ENCODE data around the gene LCP2. TPM values are rescaled to one million over a fixed set of nuclear protein-coding genes. Genes with fewer than 3 reads are reported as not detected.
"Not testable (repeated sequence)": the region's sequence is repeated elsewhere in the genome, so short reads cannot be mapped to it uniquely, and the experiment has no call there.

Gene LCP2
- total RNA-seq, 1 donor from 2014 or later = not detected

DNA sequence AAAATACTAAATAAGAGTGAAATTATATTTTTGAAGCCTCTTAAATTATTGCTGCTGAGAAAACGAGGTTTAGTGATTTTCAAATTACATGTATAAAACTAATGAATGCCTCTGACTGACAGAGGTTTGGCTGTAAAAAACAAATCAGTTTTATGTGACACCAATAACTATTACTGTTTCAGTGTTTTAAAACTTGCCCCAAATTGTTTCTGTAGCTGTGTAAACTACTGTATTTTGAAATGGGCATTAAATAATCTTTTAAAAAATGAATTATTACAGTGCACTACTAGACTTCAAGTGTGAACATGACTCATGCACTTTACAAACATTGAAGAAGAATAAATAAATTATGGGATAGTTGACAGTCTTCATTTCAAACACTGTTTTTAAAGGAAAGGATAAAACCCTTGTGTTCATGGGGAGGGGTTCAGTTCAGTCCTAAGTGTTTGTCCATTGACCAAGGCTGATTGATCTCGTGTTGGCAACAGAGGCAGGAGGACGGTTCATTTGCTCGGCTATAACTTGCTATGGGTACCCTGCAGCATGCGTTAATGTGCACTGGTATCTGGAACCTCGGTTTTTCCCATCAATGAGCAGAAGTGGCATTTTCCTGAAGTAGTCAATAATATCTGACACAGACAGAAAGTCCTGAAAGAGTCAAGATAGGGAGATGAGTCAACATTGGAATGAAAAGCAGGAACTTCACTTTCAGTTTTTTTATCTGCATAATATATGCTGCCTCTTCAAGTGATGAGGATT is 49.2 kb downstream of the LCP2 start:
- Mint-ChIP-seq H3K36me3 (ENCODE audit: low read depth) (no peaks in the 10 kb centered on the region), H3K27me3 (ENCODE audit: low read depth) (peaks cover 43% of the 10 kb centered on the region), H3K4me1 (ENCODE audit: low read depth) (no peaks in the 10 kb centered on the region), H3K9me3 (ENCODE audit: low read depth) (no peaks in the 10 kb centered on the region), H3K27ac (ENCODE audit: unreplicated experiment) (no peak overlapping the region), H3K4me3 (ENCODE audit: unreplicated experiment) (no peak overlapping the region)
- TF ChIP-seq, protein P1, sequence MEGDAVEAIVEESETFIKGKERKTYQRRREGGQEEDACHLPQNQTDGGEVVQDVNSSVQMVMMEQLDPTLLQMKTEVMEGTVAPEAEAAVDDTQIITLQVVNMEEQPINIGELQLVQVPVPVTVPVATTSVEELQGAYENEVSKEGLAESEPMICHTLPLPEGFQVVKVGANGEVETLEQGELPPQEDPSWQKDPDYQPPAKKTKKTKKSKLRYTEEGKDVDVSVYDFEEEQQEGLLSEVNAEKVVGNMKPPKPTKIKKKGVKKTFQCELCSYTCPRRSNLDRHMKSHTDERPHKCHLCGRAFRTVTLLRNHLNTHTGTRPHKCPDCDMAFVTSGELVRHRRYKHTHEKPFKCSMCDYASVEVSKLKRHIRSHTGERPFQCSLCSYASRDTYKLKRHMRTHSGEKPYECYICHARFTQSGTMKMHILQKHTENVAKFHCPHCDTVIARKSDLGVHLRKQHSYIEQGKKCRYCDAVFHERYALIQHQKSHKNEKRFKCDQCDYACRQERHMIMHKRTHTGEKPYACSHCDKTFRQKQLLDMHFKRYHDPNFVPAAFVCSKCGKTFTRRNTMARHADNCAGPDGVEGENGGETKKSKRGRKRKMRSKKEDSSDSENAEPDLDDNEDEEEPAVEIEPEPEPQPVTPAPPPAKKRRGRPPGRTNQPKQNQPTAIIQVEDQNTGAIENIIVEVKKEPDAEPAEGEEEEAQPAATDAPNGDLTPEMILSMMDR (IDR thresholded peaks at IDR 0.05) = no peak
- no peak for DNase-seq (ENCODE audit: low spot score)

DNA sequence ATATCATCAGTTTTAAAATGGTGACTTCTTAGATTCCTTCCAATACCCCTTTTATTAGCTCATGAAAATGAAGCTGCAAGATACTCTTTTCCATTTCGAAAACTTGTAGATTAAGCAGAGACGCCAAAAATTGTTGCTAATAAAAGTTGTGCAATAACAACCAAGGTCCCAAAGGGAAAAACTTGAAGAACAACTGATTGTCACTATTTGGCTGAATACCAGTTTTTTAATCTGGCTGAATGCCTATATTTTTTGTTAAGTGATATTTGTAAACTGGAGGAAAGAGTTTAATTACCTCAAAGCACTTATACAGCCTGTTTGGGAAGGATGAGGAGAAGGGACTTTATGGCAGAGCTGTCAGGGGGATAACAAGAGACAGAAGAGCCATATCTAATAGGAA is 50.2 kb downstream of the LCP2 start:
- DNase-seq (ENCODE audit: low spot score) = no peak
- H3K4me3 Mint-ChIP-seq (ENCODE audit: unreplicated experiment) = no peak overlapping the region
- no peaks in the 10 kb centered on the region for H3K36me3 Mint-ChIP-seq (ENCODE audit: low read depth)
- TF ChIP-seq, protein P1 (IDR thresholded peaks at IDR 0.05) = no peak
- H3K9me3 Mint-ChIP-seq (ENCODE audit: low read depth) = no peaks in the 10 kb centered on the region
- peaks cover 34% of the 10 kb centered on the region for H3K27me3 Mint-ChIP-seq (ENCODE audit: low read depth)
- H3K27ac Mint-ChIP-seq (ENCODE audit: unreplicated experiment) = no peak overlapping the region
- H3K4me1 Mint-ChIP-seq (ENCODE audit: low read depth) = no peaks in the 10 kb centered on the region

DNA sequence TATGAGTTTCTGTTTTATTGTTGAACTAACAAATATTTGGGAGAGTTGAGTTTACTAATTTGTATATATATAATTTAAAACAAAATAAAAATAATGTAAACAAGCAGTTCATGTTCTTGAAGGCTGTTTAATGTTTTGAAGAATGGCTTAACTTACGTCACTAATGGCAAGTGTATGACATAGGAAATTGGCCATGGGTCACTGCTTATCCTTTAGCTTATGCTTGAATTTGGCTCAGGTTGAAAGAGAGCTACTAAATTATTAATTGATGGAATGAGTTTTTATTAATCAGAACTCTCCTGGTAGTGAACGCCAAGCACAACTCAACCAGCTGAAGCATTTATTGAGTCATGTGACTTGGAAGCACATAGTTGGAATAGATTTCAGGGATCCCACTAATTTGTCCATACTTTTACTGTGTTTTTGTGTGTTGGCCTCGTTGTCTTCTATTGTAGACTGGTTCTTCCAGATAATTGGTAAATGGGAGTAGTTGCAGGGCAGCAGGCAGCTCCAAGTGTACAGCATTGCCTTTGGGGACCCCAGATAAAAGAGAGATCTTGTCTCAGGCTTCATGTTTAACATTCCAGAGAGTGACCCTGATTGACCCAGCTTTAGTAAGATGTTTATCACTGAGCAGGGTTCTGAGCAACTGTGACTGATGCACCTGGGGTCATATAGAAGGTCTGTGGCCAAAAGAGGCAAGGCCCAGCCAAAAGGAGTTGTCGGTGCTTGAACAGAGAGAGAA is 51.3 kb downstream of the LCP2 start:
- TF ChIP-seq, protein P1 (IDR thresholded peaks at IDR 0.05) = no peak
- no peaks in the 10 kb centered on the region for H3K36me3 Mint-ChIP-seq (ENCODE audit: low read depth)
- no peak for DNase-seq (ENCODE audit: low spot score)
- no peak overlapping the region for H3K27ac Mint-ChIP-seq (ENCODE audit: unreplicated experiment)
- no peak overlapping the region for H3K4me3 Mint-ChIP-seq (ENCODE audit: unreplicated experiment)
- H3K4me1 Mint-ChIP-seq (ENCODE audit: low read depth) = no peaks in the 10 kb centered on the region
- no peaks in the 10 kb centered on the region for H3K9me3 Mint-ChIP-seq (ENCODE audit: low read depth)
- peaks cover 25% of the 10 kb centered on the region for H3K27me3 Mint-ChIP-seq (ENCODE audit: low read depth)

DNA sequence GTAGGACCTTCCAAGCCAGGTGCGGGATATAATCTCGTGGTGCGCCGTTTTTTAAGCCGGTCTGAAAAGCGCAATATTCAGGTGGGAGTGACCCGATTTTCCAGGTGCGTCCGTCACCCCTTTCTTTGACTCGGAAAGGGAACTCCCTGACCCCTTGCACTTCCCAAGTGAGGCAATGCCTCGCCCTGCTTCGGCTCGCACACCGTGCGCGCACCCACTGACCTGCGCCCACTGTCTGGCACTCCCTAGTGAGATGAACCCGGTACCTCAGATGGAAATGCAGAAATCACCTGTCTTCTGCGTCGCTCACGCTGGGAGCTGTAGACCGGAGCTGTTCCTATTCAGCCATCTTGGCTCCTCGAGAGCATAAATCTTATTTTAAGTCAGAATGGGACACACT is 52.1 kb downstream of the LCP2 start:
- peaks cover 18% of the 10 kb centered on the region for H3K27me3 Mint-ChIP-seq (ENCODE audit: low read depth)
- H3K4me3 Mint-ChIP-seq (ENCODE audit: unreplicated experiment); H3K27ac Mint-ChIP-seq (ENCODE audit: unreplicated experiment); DNase-seq (ENCODE audit: low spot score); H3K9me3 Mint-ChIP-seq (ENCODE audit: low read depth); H3K36me3 Mint-ChIP-seq (ENCODE audit: low read depth); H3K4me1 Mint-ChIP-seq (ENCODE audit: low read depth): not testable (repeated sequence)

DNA sequence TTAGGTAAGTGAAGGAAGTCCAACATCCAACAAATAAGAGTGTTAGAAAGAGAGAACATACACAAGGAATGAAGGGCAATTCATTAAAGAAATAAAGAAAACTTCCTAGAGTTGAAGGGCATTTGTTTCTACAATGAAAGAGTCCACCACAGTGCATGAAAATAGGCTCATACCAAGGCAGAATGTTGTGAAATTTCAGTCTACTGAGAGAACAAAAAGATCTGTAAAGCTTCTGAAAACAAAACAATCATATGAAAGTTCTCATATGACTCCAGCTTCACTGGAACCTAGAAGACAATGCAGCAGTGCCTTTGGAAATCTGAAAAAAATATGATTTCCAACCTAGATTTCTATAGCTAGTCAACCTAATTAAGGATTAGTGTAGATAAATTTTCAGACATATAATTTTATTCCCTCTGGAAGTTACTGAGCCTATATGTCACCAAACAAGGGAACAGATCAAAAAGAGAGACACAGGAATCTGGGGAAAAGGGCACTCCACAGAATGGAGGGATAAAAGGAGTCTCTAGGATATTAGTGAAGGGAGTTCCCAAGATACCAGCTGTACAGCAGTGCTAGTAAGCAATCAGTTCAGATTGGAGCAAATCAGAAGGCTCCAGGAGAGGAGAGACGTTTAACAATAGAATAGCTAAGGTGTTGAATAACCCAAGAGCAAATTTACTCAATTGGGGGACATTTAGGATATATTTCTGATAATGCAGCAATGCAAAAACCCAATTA is 59.0 kb downstream of the LCP2 start:
- DNase-seq (ENCODE audit: low spot score) = no peak
- Mint-ChIP-seq H3K4me1 (ENCODE audit: low read depth) (no peaks in the 10 kb centered on the region), H3K27ac (ENCODE audit: unreplicated experiment) (no peak overlapping the region), H3K27me3 (ENCODE audit: low read depth) (peaks cover 22% of the 10 kb centered on the region), H3K4me3 (ENCODE audit: unreplicated experiment) (no peak overlapping the region), H3K36me3 (ENCODE audit: low read depth) (no peaks in the 10 kb centered on the region), H3K9me3 (ENCODE audit: low read depth) (no peaks in the 10 kb centered on the region)
- TF ChIP-seq, protein P1 (IDR thresholded peaks at IDR 0.05) = no peak
